GM19468 (cell line): ENCODE measurements around the gene DSG3.

Experiments used
- ATAC-seq: cut with Tn5 transposase; IDR thresholded peaks from one replicate; pipeline ENCODE4 v1.9.1; 2021; ENCODE audit warnings: mild to moderate bottlenecking, moderate library complexity, moderate number of reproducible peaks; ENCODE audit not compliant: unreplicated experiment; ENCODE audit errors: extremely low read depth

The DSG3 gene

GRCh38 chr18:31511098-31511497 is 63.6 kb downstream of the DSG3 start:
- no peak for ATAC-seq

- ATAC-seq = no peak
These were observed 64.7 kb downstream of the DSG3 start for GRCh38 chr18:31512203-31512764.

GRCh38 chr18:31513189-31513935 is 65.8 kb downstream of the DSG3 start:
- no peak for ATAC-seq

- no peak for ATAC-seq
These were observed 68.9 kb downstream of the DSG3 start for GRCh38 chr18:31516437-31516836.

GRCh38 chr18:31526374-31526773 is 78.8 kb downstream of the DSG3 start:
- no peak for ATAC-seq
